ENCODE results near the gene ACTR3.

The ACTR3 gene

DNA sequence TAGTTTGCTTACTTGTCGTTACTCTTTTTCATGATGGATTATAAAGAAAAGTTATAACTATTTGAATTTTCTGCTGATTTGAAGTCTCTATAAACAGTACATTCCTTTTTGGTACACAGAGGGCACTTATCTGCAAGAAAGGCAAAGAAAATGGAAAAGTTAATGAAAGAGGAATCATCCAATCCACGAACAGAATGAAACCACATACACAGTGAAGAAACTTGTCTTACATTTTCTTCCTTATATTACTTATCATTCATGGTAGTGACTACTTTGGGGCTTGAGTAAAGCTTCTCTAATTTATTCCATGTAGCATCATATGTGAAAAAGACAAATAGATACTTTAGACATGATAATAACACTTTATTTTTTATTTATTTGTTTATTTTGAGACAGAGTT lies 14.8 kb upstream of the ACTR3 start:
- H3K4me3 ChIP-seq (ENCODE audit: low read depth, low read length): no peak overlapping the region

DNA sequence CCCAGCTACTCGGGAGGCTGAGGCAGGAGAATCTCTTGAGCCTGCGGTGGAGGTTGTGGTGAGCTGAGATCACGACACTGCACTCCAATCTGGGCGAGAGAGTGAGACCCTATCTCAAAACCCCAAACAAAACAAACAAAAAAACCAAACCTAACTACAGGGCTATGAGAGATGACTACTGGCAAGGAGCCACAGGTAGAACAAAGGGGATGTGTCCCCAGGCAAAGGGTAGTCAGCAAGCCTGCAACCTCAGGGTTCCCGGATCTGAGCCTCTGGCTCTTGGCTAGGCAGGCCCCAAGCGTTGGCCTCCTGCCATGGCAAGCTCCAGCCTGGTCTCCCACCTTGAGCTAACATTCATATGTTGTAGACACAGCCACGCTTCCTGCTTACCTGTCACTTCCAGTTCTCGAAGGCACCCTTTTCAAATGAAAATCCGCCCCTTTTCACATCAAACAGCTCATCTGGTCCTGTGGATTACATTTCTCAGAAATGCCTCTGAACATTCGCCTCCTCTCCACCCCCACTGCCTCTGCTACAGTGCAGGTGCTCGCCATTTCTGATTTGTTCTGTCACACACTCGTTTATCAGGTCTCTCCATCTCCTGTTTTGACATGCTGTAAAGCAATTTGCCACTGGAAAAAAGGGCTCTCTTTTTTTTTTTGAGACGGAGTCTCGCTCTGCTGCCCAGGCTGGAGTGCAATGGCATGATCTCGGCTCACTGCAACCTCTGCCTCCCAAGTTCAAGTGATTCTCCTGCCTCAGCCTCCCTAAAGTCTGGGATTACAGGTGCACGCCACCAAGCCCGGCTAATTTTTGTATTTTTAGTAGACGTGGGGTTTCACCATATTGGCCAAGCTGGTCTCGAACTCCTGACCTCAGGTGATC lies 13.1 kb upstream of the ACTR3 start:
- H3K4me3 ChIP-seq (ENCODE audit: low read depth, low read length): no peak overlapping the region

DNA sequence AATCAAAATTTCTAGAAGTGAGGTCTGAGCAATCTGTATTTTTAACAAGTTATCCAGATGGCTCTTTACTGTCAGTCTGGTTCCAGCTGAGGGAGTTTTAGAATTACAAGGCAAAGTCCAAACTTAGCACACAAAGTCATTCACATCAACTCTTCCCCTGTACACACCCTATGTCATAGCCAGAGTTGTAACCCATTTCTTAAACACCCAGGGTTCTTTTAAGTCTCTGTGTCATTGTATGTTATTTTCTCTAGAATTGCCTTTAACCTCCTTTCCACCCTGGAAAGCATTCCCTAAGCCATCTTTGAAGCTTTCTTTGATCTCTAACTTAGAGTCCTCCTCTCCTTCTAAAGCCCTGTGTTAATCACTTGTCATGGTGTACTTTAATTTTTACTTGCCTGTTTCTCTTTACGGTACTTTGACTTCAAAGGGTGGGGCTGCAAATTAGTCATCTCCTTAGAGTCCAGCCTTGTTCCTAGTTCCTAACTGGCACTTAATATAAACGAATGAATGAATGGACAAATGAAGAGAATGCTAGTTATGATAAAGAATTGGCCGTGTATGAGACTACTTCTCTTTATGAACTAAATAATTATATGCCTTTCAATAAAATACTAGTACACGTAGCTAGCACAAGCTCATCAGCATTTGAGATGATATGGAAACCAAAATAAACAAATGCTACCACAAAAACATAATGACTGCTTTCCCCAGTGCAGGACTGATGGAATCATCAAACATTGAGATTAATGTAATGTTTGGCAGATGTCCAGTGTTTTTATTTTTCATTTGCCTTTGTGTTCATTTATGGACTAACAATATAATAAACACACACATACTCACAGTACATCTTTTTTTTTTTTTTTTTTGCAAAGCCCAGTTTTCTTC lies 11.9 kb upstream of the ACTR3 start:
- no peak overlapping the region for H3K4me3 ChIP-seq (ENCODE audit: low read depth, low read length)

DNA sequence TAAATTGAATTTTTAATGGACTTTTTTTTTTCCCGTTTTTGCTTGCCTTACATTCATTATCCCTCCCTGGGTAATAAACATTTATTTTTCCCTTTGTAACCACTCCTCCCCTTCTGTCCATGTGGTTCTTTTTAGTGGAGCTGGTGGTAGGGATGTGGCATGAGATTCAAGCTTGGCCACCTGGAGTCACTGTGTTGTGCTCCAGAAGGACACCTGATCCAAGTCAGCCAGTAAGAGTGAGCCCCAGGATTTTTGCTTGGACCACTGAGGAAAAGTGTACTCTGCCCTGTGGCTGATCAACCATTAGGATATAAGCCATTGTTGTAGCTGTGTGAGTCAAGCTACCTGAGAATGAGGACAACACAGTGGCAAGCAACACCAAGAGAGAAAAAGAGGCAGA lies 11.1 kb upstream of the ACTR3 start:
- H3K4me3 ChIP-seq (ENCODE audit: low read depth, low read length): no peak overlapping the region

DNA sequence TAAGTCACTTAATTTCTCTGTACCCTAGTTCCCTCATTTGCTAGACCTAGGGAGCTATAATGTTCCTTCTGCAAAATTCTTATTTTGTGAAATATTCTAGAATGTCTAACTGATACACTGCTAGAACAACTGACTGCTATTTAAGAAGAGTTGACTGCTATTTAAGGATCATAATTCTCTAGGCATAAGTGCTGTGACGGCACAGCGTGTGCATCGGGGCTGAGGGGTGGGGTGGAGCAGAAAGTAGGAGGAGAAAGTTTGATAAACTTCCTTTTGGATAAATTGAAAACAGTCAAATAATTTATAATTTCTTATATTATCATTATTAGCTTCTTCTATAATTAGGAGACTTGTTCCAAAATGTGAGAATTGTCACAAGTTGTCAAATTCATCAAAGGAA lies 10.4 kb upstream of the ACTR3 start:
- no peak overlapping the region for H3K4me3 ChIP-seq (ENCODE audit: low read depth, low read length)

DNA sequence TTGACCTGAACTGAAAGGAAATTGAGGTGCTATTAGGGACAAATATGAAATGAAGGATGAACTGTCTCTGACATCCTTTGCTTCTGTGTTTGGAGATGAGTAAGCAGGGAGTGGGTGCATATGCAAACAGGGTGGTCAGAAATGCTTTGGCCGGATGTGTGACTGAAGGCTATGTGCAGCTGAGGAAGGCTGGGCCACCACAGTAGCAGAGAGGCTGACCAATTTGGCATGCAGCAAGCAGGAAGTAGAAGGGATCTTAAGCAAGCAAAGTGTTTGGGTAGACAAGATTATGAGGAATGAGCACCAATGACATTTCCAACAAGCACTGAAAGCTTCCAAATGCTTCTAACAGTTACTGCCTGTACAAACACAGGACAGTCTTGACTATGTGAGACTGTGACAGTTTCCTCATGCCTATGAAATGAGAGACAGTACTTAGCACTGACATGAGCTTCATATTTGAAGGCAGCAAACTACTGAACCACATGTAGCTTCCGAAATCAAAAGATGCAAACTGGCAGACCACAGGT lies 3.3 kb upstream of the ACTR3 start:
- H3K4me3 ChIP-seq (ENCODE audit: low read depth, low read length): no peak overlapping the region

DNA sequence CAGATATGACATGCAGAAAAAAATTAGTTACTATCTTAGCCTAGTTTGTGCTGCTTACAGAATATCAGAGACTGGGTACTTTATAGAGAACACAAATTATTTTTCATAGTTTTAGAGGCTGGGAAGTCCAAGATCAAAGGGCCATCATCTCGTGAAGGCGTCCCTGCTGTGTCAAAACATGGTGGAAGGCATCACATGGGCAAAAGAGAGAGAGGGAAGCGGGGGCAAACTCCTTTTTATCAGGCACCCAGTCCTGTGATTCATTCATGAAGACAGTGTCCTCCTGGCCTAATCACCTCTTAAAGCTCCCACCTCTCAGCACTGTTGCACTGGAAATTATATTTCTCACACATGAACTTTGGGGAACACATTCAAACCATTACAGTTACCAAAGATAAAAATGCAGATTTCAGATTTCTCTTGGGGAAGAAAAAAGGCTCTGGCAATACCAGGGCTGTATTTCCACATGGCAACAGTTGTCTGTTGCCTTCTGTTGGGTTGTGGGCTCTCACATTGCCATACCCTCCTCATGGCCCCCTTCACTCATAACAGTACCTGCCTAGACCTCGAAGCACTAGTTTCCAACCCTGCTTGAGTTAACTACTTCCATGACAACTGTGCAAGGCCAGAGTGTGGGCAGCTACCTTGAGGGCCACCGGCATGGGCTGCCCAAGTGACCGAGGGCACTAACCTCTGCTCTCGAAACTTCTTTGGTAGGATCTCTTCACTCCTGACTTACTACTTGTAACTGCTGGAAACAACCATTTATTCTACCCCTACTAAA lies 2.7 kb upstream of the ACTR3 start:
- H3K4me3 ChIP-seq (ENCODE audit: low read depth, low read length): no peak overlapping the region

DNA sequence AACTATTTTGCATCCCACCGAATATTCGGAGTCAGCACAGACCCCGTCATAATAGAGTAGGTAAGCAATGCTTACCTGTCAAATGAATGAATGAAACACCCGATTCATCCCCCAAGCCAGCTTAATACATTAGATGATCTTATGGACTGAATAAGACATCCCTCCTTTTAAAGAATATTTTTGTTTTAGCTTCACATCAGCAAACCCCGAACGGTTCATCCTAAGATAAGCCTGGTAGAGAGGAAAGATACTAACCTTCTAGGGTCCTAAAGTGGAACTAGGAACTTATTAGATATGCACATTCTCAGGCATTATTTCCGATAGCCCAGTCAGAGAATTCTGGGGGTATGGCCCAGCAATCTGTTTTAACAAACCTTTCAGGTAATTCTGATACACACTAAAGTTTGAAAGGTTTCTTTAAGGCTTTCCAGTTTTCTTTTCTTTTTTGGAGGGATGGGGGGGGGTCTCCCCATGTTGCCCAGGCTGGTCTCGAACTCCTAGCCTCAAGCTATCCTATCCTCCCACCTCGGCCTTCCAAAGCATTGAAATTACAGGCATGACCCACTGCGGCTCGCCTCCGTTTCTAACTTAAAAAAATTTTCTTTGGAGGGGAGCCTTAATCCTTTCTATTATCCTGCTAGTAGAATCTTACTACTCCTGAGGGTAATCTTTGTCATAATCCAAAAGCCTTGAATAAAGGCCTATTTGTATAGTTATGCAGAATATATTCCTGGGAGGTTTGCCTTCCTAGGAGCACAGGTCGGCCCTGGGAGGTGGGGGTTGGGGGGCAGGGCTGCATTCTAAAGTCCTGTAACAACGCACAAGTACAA lies 1.0 kb upstream of the ACTR3 start:
- H3K4me3 ChIP-seq (ENCODE audit: low read depth, low read length): peak overlapping the region; percentile 78

DNA sequence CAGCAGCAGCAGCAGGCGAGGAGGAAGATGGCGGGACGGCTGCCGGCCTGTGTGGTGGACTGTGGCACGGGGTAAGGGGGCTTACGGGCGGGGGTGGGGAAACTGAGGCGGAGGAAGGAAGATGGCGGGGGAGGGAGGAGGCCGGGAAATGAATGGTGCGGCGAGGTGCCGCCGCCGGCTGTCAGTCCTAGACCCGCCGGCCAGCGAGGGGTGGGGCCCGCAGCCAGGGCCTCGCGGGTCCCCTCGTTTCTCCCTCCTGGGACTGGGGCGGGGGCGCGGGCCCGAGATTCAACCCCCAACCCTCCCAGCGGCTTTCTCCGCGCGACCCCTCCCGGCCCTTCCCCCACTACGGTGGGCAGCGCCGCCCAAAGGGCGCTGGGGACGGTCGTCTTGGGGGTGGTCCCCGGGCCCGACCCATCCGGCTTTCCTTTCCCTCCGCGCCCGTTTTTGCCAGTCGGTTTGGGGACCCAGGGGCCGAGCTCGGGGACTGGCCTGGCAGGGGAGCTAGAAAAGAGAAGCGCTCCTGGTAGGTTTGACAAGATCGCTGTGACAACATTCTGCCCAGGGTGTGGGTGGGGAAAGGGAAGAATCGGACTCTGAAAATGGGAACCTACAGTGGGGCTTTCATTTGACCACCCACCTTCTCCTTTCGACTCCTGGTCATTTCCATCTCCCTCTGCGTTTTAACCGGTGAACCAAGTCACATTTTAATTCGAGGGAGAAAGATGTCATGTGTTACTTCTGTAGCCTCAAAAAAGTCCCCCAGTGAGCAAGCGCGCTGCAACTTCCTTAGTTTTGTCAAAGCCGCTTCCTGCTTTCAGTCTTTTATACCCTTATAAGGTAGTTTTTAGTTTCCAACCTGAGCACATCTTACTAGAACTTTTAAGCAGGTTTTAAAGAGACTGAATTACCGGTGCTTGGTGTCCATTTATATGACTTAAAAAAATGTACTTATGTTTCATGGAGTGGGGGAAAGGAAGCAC lies 655 bp downstream of the ACTR3 start:
- peak overlapping the region; percentile 78 for H3K4me3 ChIP-seq (ENCODE audit: low read depth, low read length)

DNA sequence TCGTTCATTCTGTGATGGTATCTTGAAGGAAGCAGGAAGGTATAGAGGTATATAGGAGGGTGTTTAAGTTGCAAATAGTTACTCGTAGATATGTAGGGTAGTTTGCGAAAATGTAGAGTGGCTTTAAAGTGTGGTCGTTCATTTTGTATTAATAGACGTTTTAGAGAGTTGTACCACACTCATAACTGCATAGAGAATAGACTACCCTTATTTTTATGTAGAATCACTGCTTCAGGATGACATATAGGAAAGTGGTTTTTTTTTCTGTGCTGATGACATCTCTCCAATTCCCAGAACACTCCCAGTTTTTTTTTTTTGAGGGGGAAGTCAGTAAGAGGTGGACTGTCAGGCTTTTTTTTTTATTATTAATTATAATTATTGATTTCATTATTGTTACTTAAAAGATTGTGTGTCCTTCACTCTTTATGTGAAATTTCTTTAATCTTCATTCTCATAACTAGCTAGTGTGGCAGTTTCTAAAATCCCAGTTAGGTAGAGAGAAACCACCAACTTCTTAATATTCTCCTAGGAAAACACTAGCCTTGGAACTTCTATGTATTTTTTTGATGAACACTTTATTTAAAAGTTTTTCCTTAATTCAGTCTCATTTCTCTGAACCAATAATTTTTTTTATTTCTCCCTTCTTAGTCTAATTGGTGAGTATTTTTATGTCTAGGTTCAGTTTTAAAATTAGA lies 1.5 kb downstream of the ACTR3 start:
- peak overlapping the region; percentile 78 for H3K4me3 ChIP-seq (ENCODE audit: low read depth, low read length)

DNA sequence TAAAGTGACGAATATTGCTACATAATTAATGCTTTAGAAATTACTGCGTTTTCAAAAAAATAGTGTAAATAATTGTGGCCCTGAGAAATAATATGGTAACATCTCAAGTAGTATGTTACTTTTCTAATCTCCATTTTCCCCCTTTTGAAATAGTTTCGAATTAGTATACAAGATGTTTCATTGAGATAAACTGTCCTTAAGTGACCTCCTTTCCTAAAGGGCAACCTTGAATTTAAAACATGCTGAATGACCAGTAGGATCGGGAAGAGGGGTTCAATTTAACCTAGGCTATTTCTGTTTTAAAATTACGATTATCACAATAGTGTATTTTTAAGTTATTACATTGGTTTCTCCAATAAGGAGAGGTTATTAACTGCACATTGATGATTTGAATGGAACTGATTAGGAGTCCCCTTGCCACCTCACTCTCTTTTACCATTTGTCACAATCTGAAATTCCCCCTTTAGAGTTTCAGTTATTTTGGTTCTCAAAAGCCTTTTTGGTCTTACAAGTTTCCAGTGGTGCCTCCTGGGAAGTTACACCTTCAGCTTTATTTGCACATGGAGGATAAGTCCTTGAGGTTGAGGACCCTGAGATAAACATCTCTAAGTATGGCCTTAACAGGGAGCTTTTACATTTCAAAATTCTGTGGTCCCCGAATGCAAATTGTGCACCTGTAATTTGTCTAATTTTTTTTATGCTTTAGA lies 2.3 kb downstream of the ACTR3 start:
- no peak overlapping the region for H3K4me3 ChIP-seq (ENCODE audit: low read depth, low read length)

DNA sequence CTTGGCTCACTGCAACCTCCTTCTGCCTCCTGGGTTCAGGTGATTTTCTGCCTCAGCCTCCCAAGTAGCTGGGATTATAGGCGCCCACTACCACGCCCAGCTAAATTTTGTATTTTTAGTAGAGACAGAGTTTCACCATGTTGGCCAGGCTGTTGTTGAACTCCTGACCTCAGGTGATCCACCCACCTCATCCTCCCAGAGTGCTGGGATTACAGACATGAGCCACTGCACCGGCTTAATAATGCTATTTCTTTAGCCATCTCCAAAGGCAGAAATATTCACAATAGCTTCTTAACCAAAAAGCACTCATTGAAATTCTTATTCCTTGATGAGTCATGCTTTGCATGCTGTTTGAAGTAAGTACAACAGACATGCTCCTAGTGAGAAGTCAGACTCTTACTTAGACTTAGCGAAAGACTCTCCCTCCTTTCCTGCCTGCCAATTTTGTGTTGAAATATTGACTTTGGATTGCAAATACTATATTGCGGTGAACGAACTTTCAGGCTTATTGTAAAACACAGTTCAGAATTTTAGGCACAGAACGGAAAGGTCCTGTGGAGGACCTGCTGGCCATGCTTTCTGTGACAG lies 4.4 kb downstream of the ACTR3 start:
- H3K4me3 ChIP-seq (ENCODE audit: low read depth, low read length): no peak overlapping the region

DNA sequence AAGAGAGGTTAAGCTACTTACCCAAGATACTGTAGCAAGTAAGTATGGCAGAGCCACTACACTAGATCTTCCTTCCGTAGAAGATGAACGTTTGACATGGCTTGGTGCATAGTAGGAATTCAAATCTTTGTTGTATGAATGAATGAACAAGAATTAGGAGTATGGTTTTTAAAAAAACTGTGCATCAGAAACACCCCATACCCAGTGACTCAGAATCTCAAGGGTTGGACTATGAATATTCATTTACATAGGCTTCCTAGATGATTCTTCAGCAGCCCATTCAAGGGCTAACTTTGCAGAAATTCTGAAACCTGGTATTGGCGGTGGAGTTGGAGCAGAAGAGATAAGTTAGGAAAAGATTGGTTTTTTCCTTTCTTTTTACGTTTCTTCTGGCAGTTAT lies 5.4 kb downstream of the ACTR3 start:
- H3K4me3 ChIP-seq (ENCODE audit: low read depth, low read length): no peak overlapping the region

DNA sequence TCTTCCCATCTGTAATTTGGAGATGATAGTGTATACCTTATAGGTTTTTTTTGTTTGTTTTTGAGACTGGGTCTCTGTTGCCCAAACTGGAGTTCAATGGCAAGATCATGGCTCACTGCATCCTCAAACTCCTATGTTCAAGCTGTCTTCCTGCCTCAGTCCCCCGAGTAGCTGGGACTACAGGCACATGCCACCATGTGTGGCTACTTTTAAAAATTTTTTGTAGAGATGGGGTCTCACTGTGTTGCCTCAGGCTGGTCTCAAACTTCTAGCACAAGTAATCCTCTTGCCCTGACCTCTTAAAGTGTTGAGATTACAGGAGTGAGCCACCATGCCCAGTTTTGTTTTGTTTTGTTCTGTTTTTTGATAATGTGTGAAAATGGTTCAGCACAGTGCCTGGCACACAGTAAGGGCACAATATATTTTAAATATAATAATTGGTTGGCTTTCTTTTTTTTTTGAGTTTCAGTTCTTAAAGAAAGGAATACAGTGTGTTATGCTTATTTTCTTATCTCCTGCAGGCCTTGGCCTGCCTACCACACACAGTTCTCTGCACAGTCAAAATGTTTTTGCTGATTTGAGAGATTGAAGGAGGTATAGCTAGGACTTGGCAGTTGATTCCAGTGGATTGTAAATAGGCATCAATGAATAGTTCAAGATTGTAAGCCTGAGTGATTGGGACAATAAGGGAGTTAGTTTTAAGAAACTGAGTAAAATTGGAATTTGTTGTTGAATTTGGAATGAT lies 6.1 kb downstream of the ACTR3 start:
- H3K4me3 ChIP-seq (ENCODE audit: low read depth, low read length): no peak overlapping the region

DNA sequence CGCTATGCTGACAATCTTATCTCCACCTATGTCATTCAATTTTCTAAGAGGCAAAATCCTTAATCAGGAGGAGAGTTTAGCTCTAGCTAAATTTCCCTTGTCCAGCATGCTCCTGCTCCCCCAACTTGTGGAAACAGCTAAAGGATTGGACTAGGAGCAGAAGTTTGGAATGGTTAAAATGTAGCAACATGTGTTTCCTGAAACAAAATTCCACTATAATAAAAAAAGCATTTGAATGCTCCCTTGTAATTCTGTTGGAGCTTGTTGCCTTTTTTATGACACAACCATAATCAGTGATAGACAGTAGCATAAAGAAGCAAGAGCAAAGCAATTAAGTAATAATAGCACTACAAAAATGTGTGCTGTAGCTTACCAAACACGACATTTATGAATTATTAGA lies 6.9 kb downstream of the ACTR3 start:
- H3K4me3 ChIP-seq (ENCODE audit: low read depth, low read length): no peak overlapping the region

DNA sequence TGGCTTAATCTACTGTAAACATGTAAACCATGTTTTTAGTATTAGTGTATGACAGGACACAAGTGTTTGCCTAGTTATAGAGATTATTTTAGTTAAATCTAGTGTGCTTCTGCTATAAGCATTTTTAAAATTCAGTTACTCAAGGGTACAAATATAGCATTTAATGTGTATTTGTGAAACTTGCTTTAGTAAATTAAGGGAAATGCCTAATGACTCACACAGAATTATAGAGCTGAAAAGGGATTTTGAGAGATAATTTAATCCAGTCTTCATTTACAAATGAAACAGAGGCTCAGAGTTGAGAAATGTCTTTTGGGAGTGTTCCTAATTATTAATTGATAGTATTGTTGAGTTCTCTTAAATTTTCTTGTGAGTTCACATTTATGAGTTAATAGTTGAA lies 8.2 kb downstream of the ACTR3 start:
- H3K4me3 ChIP-seq (ENCODE audit: low read depth, low read length): no peak overlapping the region

DNA sequence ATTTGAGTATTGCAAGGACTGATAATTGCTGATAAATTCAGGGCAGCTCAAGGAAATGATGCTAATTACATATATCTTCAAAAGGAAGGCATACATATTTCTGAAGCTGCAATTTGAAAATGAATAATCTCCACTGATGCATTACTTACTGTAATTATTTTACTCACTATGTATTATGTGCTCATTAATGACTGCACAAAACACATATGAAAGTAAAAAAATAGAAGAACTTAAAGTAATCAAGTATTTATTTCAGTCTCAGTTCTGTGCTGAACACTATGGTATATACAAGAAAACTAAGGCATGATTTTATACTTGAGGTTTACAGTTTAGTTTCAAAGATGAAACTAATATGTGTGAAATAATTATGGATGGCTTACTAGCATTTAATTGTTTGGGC lies 9.3 kb downstream of the ACTR3 start:
- H3K4me3 ChIP-seq (ENCODE audit: low read depth, low read length): no peak overlapping the region

All from iPS-11a (cell line).